ENCODE data around the gene DRAM1.

- no peak for TF ChIP-seq SMC3 (IDR thresholded peaks at IDR 0.05; ENCODE audit: low read depth, low read length)
- no peak for TF ChIP-seq CTCF (IDR thresholded peaks at IDR 0.05)
Measured at GRCh38 chr12:101863981-101864380, 13.4 kb upstream of the DRAM1 start.

Measured in SK-N-SH (cell line).